Left lung (tissue), 10 donors: ENCODE data around the gene ARHGAP45. TPM values are rescaled to one million over a fixed set of nuclear protein-coding genes. Genes with fewer than 3 reads are reported as not detected.

Experiments
- ATAC-seq: fragments of 200-7000 bp; cut with Tn5 transposase; one replicate; pipeline ENCODE4 v1.9.1; 2020; ENCODE audit warnings: moderate library complexity
- DNase-seq, 4 donors: peaks; one replicate each; pipeline ENCODE4 v3.0.0-alpha.2; 2013 to 2020
- H3K27ac ChIP-seq, 2 donors: fragments of 200-600 bp; sonication (generic) in 1 of 2; one replicate each; pipeline versions ENCODE4 v1.5.0 to v1.8.0; 2020 to 2021
- H3K27me3 ChIP-seq, 2 donors: fragments of 200-600 bp; sonication (generic) in 1 of 2; one replicate each; pipeline versions ENCODE4 v1.5.0 to v1.8.0; 2020 to 2021
- H3K36me3 ChIP-seq, 2 donors: fragments of 200-600 bp; sonication (generic) in 1 of 2; one replicate each; pipeline versions ENCODE4 v1.5.0 to v1.8.0; 2020 to 2021
- H3K4me1 ChIP-seq, 2 donors: fragments of 200-600 bp; one replicate each; pipeline ENCODE4 v1.8.0; 2021
- H3K4me3 ChIP-seq, 2 donors: fragments of 200-600 bp; sonication (generic) in 1 of 2; one replicate each; pipeline versions ENCODE4 v1.5.0 to v1.8.0; 2020 to 2021; ENCODE audit warnings: mild to moderate bottlenecking in 1 of 2
- H3K9me3 ChIP-seq, 2 donors: fragments of 200-600 bp; sonication (generic) in 1 of 2; one replicate each; pipeline versions ENCODE4 v1.5.0 to v1.8.0; 2020 to 2021
- intact Hi-C, 2 donors: fragments of 100-400 bp; cut with DNase I; formaldehyde crosslinking; loops; one replicate each; pipeline versions ENCODE4 v1.11.2 to v1.14.2; 2022
- polyA plus RNA-seq, 6 donors: library from polyadenylated mRNA; unstranded; fragments of 120-200 nt; gene quantifications; one replicate each; pipeline ENCODE4 v1.2.1, GENCODE V29; 2013; ENCODE audit not compliant: insufficient read length in 6 of 6
- total RNA-seq, 2 donors: library from RNA; stranded (reverse); fragmentation: NEBNext Ultra II Directional; extraction: Animal tissue kit (Norgen Biotek cat#: 25700); gene quantifications; one replicate each; pipeline ENCODE4 v1.2.1, GENCODE V29; 2021
- TF ChIP-seq, protein P1 (sequence below), 2 donors: fragments of 200-600 bp; sonication (generic) in 1 of 2; IDR thresholded peaks; one replicate each; pipeline versions ENCODE4 v1.5.0 to v1.8.0; 2021; ENCODE audit warnings: antibody characterized with exemption in 2 of 2
- donor health status: DM: no; HTN: yes; CAD: no.
- donor health status: DM: no; HTN: no; CAD: no.

ARHGAP45 gene
- total and polyA plus RNA-seq, 8 donors = 8.5 to 83.8 (median 12.0) TPM

DNA sequence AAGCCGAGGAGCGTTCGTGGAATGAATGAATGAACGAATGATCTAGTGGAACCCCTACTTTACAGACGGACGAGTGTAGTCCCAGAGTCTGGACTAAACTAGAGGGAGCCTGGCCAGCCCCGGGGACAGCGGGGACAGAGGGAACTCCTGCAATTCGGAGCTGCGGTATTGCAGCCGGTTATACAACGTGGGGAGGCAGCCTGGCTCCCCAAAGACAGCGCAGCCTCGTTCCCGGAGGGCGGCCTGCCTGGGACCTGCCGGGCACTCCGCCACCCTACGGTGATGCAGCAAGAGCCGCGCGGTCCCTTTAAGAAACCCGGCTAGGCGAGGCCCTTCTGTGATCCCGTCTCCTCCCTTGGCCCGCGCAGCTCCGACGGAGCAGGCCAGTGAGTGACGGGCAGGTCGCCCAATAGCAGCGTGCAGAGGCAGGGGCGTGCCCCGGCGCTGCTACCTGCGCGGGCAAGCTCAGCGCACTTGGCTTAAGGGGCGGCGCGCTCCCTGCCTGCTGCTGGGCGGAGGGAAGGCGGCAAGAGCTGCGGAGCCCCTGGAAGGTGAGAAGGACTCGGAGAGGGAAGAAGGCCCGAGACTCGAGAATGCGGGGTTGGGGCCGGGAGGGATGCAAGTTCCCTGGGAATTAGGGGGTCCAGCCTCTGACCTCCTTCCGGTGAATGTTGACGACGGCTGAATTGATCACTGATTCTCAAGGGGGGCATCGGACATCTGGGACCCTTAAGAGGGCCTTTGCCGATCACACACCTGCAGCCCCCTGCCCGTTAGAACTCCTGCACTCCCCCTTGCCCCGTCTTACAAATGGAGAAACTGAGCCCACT is 27.1 kb upstream of the ARHGAP45 start, which contains the start of gene ABCA7:
Gene ABCA7 (plus strand): TSS at position 462 of the 830 bp plus-strand sequence. CDS start 1,255 bp downstream, outside the sequence.
- H3K27me3 ChIP-seq = no peaks in the 10 kb centered on the region
- ATAC-seq (peak; percentile 94), DNase-seq (peak; percentile 95 to 99 (median 98))
- H3K36me3 ChIP-seq = peaks cover 0 to 63% of the 10 kb centered on the region in 2 donors
- TF ChIP-seq, protein P1, sequence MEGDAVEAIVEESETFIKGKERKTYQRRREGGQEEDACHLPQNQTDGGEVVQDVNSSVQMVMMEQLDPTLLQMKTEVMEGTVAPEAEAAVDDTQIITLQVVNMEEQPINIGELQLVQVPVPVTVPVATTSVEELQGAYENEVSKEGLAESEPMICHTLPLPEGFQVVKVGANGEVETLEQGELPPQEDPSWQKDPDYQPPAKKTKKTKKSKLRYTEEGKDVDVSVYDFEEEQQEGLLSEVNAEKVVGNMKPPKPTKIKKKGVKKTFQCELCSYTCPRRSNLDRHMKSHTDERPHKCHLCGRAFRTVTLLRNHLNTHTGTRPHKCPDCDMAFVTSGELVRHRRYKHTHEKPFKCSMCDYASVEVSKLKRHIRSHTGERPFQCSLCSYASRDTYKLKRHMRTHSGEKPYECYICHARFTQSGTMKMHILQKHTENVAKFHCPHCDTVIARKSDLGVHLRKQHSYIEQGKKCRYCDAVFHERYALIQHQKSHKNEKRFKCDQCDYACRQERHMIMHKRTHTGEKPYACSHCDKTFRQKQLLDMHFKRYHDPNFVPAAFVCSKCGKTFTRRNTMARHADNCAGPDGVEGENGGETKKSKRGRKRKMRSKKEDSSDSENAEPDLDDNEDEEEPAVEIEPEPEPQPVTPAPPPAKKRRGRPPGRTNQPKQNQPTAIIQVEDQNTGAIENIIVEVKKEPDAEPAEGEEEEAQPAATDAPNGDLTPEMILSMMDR (IDR thresholded peaks at IDR 0.05) = peak in 1 of 2 donors; percentile 10
- H3K4me3 ChIP-seq = peak within 1 kb of the TSS; percentile 52 to 68
- peaks cover 15 to 62% of the 10 kb centered on the region in 2 donors for H3K4me1 ChIP-seq
- H3K27ac ChIP-seq = peak within 1 kb of the TSS; percentile 26 to 94
- intact Hi-C loops = no loop called here
- no peaks in the 10 kb centered on the region for H3K9me3 ChIP-seq

DNA sequence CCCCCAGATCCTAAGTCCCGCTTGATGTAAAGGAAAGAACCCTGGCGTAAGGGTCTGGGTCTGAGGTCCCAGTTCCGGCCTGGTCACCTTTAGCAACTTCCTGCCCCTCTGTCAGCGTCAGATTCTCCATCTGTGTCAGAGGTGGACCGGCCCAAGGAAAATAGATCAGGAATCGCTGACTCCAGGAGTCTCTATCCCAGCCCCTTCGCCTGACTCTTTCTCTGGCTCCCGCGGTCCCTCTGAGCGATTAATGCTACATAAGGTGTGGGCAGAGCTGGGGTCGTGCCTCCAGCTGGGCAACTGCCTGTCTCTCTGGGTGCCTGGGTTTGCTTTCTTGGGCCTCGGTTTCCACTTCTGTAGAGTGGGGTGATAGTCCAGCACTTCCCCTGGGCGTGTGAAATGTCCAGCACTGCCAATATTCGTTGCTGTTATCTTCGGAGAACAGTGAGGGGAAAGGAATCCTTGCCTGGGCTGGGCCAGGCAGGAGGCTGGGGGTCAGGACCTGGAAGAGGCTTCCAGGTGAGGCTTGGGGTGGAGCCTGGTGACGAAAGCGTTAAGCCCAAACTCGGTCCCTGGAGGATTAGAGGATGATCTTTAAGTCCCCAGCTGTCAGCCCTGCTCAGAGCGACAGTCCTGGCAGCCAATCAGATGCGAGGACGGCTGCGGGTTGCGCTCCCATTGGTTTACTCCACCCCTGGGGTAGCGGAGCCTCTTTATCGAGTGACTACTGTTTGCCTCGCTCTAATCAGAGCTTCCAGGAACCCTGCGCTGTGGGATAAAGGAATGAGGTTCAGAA is 26.3 kb upstream of the ARHGAP45 start:
- Histone ChIP-seq H3K4me3 (peak overlapping the region; percentile 52 to 68), H3K9me3 (no peaks in the 10 kb centered on the region), H3K27ac (peak overlapping the region; percentile 26 to 94), H3K36me3 (peaks cover 0 to 58% of the 10 kb centered on the region in 2 donors), H3K4me1 (peaks cover 15 to 62% of the 10 kb centered on the region in 2 donors), H3K27me3 (no peaks in the 10 kb centered on the region)
- DNase-seq (peak in 3 of 4 donors; percentile 84 to 95 (median 93)), ATAC-seq (peak; percentile 77)
- intact Hi-C loops = no loop called here
- TF ChIP-seq, protein P1 (IDR thresholded peaks at IDR 0.05) = no peak

DNA sequence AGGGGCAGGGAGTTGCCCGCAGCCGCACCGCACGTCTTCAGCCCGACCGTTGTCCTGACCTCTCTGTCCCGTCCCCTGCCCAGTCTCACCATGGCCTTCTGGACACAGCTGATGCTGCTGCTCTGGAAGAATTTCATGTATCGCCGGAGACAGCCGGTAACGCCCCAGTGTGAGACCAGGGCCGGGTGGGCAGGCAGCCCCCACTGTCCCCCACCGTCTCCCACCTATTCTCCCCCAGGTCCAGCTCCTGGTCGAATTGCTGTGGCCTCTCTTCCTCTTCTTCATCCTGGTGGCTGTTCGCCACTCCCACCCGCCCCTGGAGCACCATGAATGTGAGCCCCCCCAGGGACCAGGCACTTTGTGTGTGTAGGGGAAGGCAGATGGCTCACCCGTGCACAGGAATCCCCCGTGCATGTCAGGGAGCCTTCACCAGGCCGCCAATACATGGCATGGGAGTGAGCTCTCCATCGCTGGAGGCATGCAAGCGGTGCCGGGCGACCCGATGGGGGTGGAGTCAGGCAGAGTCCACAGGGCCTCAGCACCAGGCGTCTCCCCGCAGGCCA is 25.6 kb upstream of the ARHGAP45 start:
- DNase-seq = no peak
- Histone ChIP-seq H3K4me1 (peaks cover 15 to 59% of the 10 kb centered on the region in 2 donors), H3K27ac (peak overlapping the region in 1 of 2 donors; percentile 94), H3K36me3 (peaks cover 0 to 57% of the 10 kb centered on the region in 2 donors), H3K4me3 (peak overlapping the region; percentile 52 to 68), H3K27me3 (no peaks in the 10 kb centered on the region), H3K9me3 (no peaks in the 10 kb centered on the region)
- TF ChIP-seq, protein P1 (IDR thresholded peaks at IDR 0.05) = no peak
- ATAC-seq = no peak
- intact Hi-C loops = no loop called here

DNA sequence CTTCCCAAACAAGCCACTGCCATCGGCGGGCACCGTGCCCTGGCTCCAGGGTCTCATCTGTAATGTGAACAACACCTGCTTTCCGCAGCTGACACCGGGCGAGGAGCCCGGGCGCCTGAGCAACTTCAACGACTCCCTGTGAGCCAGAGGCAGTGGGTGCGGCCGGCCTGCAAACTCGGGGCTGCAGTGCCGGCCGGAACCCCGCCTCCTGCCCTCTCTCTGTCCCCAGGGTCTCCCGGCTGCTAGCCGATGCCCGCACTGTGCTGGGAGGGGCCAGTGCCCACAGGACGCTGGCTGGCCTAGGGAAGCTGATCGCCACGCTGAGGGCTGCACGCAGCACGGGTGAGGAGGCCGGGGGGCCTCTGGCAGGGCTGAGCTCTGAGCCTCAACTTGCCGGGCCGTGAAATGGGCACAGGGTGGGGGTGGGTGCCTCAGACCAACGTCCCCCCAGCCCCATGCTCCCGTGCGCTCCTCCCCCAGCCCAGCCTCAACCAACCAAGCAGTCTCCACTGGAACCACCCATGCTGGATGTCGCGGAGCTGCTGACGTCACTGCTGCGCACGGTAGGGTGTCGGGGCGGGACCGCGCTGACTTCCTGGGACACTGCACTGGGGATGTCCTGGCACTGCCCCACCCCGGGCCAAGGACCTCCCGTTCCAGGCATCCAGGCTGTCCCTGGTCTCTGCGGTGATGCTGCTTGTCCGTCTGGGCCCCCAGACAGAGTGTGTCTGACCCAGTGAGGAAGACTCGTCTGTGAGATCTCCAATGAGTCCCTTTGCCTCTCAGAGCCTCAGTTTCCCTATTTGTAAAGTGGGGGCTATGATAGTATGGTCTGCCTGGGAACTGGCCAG is 24.9 kb upstream of the ARHGAP45 start:
- intact Hi-C loops = no loop called here
- Histone ChIP-seq H3K4me3 (peak overlapping the region in 1 of 2 donors; percentile 68), H3K36me3 (peaks cover 0 to 57% of the 10 kb centered on the region in 2 donors), H3K27me3 (no peaks in the 10 kb centered on the region), H3K27ac (no peak overlapping the region), H3K9me3 (no peaks in the 10 kb centered on the region), H3K4me1 (peaks cover 15 to 52% of the 10 kb centered on the region in 2 donors)
- DNase-seq (peak in 1 of 4 donors; percentile 80), ATAC-seq (no peak)
- TF ChIP-seq, protein P1 (IDR thresholded peaks at IDR 0.05) = no peak
